Cerebellar cortex (tissue), 1 donor: ENCODE measurements around the gene ZRANB1.

Experiments used
- DNase-seq: peaks from one replicate; pipeline ENCODE4 v3.0.0-alpha.2; 2015; ENCODE audit warnings: low spot score

The ZRANB1 gene

GRCh38 chr10:125018576-125019143 lies 76.7 kb downstream of the ZRANB1 start:
- DNase-seq: no peak

- no peak for DNase-seq
Measured at GRCh38 chr10:125020386-125020785, 78.5 kb downstream of the ZRANB1 start.

GRCh38 chr10:125020871-125021270 lies 78.9 kb downstream of the ZRANB1 start:
- DNase-seq: no peak

- DNase-seq: peak; percentile 60
Measured at GRCh38 chr10:125021686-125022344, 79.9 kb downstream of the ZRANB1 start.

GRCh38 chr10:125022671-125023070 lies 80.7 kb downstream of the ZRANB1 start:
- no peak for DNase-seq

- DNase-seq: peak; percentile 43
Measured at GRCh38 chr10:125023255-125023654, 81.3 kb downstream of the ZRANB1 start.

- DNase-seq: peak; percentile 73
Measured at GRCh38 chr10:125023862-125024496, 82.1 kb downstream of the ZRANB1 start.

- DNase-seq: no peak
Measured at GRCh38 chr10:125024497-125025234, 82.7 kb downstream of the ZRANB1 start.

GRCh38 chr10:125025341-125025740 lies 83.4 kb downstream of the ZRANB1 start:
- DNase-seq: no peak

- no peak for DNase-seq
Measured at GRCh38 chr10:125026036-125026931, 84.4 kb downstream of the ZRANB1 start.

GRCh38 chr10:125026974-125027735 lies 85.2 kb downstream of the ZRANB1 start:
- DNase-seq: no peak

- DNase-seq: peak; percentile 80
Measured at GRCh38 chr10:125027871-125028869, 86.2 kb downstream of the ZRANB1 start.

GRCh38 chr10:125029584-125030242 lies 87.8 kb downstream of the ZRANB1 start:
- no peak for DNase-seq

GRCh38 chr10:125030567-125031197 lies 88.8 kb downstream of the ZRANB1 start:
- DNase-seq: no peak

- DNase-seq: no peak
Measured at GRCh38 chr10:125032474-125033020, 90.6 kb downstream of the ZRANB1 start.

GRCh38 chr10:125033146-125033924 lies 91.4 kb downstream of the ZRANB1 start:
- peak; percentile 77 for DNase-seq

- no peak for DNase-seq
Measured at GRCh38 chr10:125034675-125035074, 92.8 kb downstream of the ZRANB1 start.

- no peak for DNase-seq
Measured at GRCh38 chr10:125035136-125035535, 93.2 kb downstream of the ZRANB1 start.
